Tibial artery (tissue), 4 donors: Measurements from ENCODE around the gene MKNK2.

ENCODE experiments used
- DNase-seq, 2 donors: peaks; one replicate each; pipeline ENCODE4 v3.0.0-alpha.2; 2019
- H3K27ac ChIP-seq, 2 donors: fragments of 200-600 bp; sonication (generic) in 1 of 2; 1 replicate in 1 of 2; 2 replicates in 1 of 2; pipeline ENCODE4 v1.5.1; 2018 to 2019; ENCODE audit warnings: mild to moderate bottlenecking in 1 of 2
- H3K27me3 ChIP-seq, 2 donors: fragments of 200-600 bp; sonication (generic) in 1 of 2; one replicate each; pipeline versions ENCODE4 v1.5.1 to v1.6.0; 2016 to 2019
- H3K36me3 ChIP-seq, 3 donors: fragments of 200-600 bp; sonication (generic) in 2 of 3; one replicate each; pipeline ENCODE4 v1.5.1; 2016 to 2019; ENCODE audit warnings: mild to moderate bottlenecking in 2 of 3
- H3K4me1 ChIP-seq, 4 donors: fragments of 200-600 bp; sonication (generic) in 2 of 4; 1 replicate in 3 of 4; 2 replicates in 1 of 4; pipeline ENCODE4 v1.5.1; 2016 to 2019
- H3K4me3 ChIP-seq, 2 donors: fragments of 200-600 bp; sonication (generic) in 1 of 2; 1 replicate in 1 of 2; 2 replicates in 1 of 2; pipeline ENCODE4 v1.5.1; 2018 to 2019; ENCODE audit warnings: mild to moderate bottlenecking in 2 of 2
- H3K9me3 ChIP-seq, 3 donors: fragments of 200-600 bp; sonication (generic) in 1 of 3; one replicate each; pipeline ENCODE4 v1.5.1; 2016 to 2019
- intact Hi-C: fragments of 100-400 bp; cut with DNase I; formaldehyde crosslinking; loops from one replicate; pipeline ENCODE4 v1.15.0; 2023; ENCODE audit warnings: low total_unique reads
- TF ChIP-seq, protein P1 (sequence below), 2 experiments: fragments of 200-600 bp in 1 of 2; fragments of 450-650 bp in 1 of 2; IDR thresholded peaks; one replicate each; pipeline ENCODE4 v1.5.1; 2017 to 2019; ENCODE audit warnings: antibody characterized with exemption in 2 of 2, mild to moderate bottlenecking in 1 of 2, moderate library complexity in 1 of 2

MKNK2 gene

DNA sequence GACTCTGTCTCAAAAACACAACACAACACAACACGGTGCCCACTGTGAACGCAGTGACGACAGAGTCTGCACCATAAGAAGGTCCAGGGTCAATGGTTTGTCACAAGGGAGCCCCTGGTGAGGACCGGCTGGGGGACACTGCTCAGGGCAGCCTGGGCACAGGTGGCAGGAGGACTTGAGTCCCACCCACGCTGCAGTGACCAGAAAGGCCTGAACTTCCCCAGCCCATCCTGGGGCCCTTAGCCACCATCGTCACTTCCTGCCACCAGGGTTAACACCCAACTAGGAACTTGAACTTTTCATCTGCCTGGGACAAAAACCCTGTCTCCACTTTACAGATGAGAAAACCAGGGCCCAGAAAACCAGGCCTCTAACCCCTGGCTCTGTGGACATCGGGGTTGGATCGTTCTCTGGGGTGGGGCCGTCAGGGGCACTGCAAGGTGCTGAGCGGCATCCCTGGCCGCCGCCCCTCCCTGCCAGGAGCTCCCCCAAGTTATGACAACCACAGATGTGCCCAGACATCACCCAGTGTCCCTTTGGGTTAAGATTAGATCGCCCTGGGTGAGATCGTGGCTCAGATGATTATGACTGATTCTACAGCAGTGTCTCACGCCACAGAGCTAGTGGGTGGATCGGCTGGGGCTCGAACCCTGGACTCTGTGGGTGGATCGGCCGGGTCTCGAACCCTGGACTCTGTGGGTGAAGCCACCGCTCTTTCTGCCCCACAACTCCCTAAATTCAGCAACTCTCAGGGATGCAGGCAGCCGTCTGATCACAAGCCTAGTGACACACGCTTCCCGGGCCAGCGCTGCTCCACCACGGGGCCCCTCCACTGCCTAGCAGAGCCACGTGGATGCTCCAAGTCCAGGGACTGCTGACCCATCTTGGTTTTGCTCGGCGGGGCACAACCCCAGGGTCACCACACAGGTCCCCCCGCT, 31.1 kb upstream of the MKNK2 start:
- Histone ChIP-seq H3K27ac (no peak overlapping the region), H3K4me3 (no peak overlapping the region), H3K36me3 (peaks cover 21 to 75% (median 37%) of the 10 kb centered on the region in 3 donors), H3K4me1 (peaks cover 0 to 10% (median 3%) of the 10 kb centered on the region in 4 donors), H3K9me3 (no peaks in the 10 kb centered on the region), H3K27me3 (no peaks in the 10 kb centered on the region)
- no peak for DNase-seq
- intact Hi-C loops = no loop called here
- TF ChIP-seq, protein P1, sequence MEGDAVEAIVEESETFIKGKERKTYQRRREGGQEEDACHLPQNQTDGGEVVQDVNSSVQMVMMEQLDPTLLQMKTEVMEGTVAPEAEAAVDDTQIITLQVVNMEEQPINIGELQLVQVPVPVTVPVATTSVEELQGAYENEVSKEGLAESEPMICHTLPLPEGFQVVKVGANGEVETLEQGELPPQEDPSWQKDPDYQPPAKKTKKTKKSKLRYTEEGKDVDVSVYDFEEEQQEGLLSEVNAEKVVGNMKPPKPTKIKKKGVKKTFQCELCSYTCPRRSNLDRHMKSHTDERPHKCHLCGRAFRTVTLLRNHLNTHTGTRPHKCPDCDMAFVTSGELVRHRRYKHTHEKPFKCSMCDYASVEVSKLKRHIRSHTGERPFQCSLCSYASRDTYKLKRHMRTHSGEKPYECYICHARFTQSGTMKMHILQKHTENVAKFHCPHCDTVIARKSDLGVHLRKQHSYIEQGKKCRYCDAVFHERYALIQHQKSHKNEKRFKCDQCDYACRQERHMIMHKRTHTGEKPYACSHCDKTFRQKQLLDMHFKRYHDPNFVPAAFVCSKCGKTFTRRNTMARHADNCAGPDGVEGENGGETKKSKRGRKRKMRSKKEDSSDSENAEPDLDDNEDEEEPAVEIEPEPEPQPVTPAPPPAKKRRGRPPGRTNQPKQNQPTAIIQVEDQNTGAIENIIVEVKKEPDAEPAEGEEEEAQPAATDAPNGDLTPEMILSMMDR (IDR thresholded peaks at IDR 0.05) = no peak

DNA sequence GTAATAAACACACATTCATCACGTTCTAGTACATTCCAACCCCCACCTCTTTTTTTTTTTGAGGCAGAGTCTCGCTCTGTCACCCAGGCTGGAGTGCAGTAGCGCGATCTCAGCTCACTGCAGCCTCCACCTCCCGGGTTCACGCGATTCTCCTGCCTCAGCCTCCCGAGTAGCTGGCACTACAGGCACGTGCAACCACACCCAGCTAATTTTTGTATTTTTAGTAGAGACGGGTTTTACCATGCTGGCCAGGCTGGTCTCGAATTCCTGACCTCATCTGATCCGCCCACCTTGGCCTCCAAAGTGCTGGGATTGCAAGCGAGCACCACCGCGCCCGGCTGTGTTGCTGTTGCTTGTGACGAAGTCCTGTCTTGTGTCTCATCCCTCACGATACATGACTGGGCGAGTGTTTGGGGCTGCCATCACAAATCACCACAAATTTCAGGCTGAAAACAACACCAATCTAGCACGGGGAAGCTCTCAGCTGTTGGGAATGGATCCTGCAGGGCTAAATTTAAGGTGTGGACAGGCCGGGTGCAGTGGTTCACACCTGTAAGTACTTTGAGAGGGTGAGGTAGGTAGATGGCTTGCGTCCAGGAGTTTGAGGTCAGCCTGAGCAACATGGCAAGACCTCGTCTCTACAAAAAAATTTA, 29.4 kb upstream of the MKNK2 start:
- Histone ChIP-seq H3K36me3 (peaks cover 36 to 92% (median 54%) of the 10 kb centered on the region in 3 donors), H3K27ac (no peak overlapping the region), H3K4me3 (no peak overlapping the region), H3K4me1 (peaks cover 0 to 10% (median 0%) of the 10 kb centered on the region in 4 donors), H3K27me3 (no peaks in the 10 kb centered on the region), H3K9me3 (no peaks in the 10 kb centered on the region)
- no peak for DNase-seq
- intact Hi-C loops = no loop called here
- TF ChIP-seq, protein P1 (IDR thresholded peaks at IDR 0.05) = no peak

DNA sequence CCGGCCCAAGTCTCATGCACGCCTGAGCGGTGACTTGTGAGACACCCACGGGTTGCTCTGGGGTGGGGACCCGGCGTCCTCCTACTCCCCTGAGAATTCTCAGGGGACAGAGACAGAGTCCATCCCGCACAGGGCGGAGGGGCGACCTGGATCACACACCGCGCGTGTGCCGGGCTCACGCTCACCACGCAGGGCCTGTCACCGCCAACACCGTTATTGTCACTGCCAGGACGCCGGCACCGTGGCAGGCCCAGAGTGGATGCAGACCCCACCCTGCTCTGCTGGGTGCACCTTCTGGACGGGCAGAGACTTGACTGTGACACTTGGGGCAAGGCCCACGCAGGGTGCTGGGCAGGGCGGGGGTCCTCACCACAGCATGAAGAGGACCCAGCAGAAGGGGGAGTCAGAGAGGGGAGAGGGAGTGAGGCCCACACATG, 28.8 kb upstream of the MKNK2 start:
- H3K4me1 ChIP-seq = peaks cover 0 to 10% (median 0%) of the 10 kb centered on the region in 4 donors
- H3K36me3 ChIP-seq = peaks cover 42 to 95% (median 60%) of the 10 kb centered on the region in 3 donors
- no peaks in the 10 kb centered on the region for H3K9me3 ChIP-seq
- no peaks in the 10 kb centered on the region for H3K27me3 ChIP-seq
- no peak overlapping the region for H3K4me3 ChIP-seq
- no peak for DNase-seq
- H3K27ac ChIP-seq = no peak overlapping the region
- TF ChIP-seq, protein P1 (IDR thresholded peaks at IDR 0.05) = no peak
- intact Hi-C loops = no loop called here

DNA sequence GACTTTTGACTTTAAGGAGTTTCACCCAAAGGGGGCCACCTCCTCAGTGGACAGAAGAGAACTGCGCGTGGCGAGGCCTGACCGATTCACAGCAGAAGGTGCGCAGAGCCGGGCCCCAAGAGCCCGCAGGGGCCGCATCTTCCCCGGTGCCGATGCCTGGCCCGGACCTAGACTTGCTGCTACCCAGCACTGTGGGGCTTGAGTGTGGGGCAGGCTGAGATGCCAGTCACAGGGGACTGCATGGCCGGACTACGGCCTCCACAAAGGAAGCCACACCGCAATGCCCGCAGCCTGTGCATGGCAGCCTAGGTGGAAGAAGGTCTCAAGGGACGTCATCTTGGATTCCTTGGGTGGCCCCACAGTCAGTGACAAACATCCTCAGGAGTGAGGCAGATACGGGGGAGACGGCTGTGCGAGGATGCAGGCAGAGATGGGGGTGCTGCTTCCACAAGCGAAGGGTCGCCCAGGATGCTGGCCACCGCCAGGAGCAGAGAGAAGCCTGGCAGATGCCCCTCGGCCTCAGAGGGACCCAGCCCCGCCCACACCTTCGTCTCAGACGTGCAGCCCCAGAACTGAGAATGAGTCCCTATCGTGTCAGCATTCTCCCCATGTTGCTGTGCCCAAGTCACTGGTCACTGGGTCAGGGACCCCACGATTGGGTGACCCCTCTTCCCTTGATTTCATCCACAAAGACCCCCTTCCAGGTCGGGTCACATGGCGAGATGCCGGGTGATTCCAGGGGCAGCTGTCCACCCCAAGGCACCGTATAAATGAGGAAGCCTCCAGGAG, 28.2 kb upstream of the MKNK2 start:
- H3K36me3 ChIP-seq = peaks cover 42 to 99% (median 65%) of the 10 kb centered on the region in 3 donors
- no peak overlapping the region for H3K4me3 ChIP-seq
- intact Hi-C loops = no loop called here
- H3K9me3 ChIP-seq = no peaks in the 10 kb centered on the region
- H3K4me1 ChIP-seq = peaks cover 0 to 10% (median 0%) of the 10 kb centered on the region in 4 donors
- no peak for DNase-seq
- H3K27ac ChIP-seq = no peak overlapping the region
- no peaks in the 10 kb centered on the region for H3K27me3 ChIP-seq
- TF ChIP-seq, protein P1 (IDR thresholded peaks at IDR 0.05) = no peak

DNA sequence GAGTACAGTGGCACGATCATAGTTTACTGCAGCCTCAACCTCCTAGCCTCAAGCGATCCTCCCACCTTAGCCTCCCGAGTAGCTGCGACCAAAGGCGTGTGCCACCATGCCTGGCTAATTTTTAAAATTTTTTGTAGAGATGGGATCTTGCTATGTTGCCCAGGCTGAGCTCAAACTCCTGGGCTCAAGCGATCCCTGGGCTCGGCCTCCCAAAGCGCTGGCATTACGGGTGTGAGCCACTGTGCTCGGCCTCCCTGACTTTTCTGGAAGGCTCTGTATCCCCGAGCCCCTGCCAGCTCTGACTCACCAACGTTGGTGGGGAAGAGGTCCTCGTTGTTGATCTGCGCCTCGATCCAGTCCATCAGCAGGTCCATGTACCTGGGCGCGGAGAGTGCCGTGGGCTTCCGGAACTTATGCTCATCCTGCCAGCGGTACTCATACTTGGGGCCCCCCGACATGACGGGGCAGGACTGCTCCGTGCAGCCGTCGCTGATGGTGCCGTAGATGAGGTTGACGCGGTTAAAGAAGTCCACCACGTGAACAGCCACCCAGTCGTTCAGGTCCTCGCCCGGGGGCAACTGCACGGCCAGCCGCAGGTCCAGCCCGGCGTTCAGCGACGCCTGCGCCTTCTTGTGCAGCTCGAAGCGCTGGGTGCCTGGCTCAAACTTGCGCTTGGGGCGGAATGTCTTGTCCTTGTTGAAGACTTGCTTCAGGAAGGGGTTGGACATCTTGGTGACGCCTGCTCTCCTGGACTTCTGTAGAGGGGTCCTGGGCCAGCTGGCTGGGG, 27.0 kb upstream of the MKNK2 start:
- intact Hi-C loops = no loop called here
- peaks cover 47 to 99% (median 75%) of the 10 kb centered on the region in 3 donors for H3K36me3 ChIP-seq
- H3K27me3 ChIP-seq = no peaks in the 10 kb centered on the region
- TF ChIP-seq, protein P1 (IDR thresholded peaks at IDR 0.05) = no peak
- H3K9me3 ChIP-seq = no peaks in the 10 kb centered on the region
- no peaks in the 10 kb centered on the region for H3K4me1 ChIP-seq
- no peak overlapping the region for H3K27ac ChIP-seq
- no peak for DNase-seq
- no peak overlapping the region for H3K4me3 ChIP-seq
